Dedifferentiated amniotic fluid mesenchymal stem cell (primary cell): ENCODE measurements around the gene SMAD3.

Source experiments
- DNase-seq: peaks from one replicate; pipeline ENCODE4 v3.0.0-alpha.2; 2016; ENCODE audit errors: extremely low spot score

Gene SMAD3

DNA sequence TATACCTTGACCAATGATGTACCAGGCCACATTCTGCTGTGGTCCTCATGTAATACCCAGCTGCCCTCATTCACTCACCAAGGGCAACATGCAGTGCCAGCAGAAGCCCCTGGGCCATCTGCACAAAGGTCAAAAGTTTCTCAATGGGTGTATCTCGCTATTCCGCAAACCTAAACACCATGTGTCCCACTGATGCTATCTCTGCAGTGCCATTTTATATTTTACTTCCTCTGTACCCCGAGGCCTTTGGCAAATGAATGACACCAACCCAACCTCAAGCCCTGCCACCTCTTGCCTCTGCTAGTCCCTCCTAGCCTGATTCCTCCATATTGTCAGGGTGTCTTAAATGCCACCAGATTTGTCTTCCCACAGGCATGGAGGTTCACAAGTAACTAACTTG lies 129.9 kb downstream of the SMAD3 start:
- DNase-seq = no peak

DNA sequence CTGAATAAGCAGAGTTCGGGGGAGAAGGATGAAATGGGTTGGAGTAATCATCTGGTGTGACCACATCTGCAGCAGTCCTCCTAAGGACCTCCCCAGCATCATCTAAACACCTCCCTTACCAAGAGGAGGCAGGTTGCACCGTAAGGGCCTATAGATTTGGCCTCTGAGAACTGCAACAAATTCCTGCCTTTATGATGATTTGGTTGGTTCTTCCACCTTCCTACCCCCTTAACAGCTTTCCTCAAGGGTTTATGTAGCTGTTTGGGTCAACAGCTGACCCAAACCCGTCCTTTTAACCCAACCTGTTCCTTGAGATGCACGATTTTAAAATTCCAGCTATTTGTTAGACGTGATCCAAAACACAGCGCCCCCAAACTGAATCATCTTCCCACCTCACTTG lies 130.8 kb downstream of the SMAD3 start:
- DNase-seq = no peak

DNA sequence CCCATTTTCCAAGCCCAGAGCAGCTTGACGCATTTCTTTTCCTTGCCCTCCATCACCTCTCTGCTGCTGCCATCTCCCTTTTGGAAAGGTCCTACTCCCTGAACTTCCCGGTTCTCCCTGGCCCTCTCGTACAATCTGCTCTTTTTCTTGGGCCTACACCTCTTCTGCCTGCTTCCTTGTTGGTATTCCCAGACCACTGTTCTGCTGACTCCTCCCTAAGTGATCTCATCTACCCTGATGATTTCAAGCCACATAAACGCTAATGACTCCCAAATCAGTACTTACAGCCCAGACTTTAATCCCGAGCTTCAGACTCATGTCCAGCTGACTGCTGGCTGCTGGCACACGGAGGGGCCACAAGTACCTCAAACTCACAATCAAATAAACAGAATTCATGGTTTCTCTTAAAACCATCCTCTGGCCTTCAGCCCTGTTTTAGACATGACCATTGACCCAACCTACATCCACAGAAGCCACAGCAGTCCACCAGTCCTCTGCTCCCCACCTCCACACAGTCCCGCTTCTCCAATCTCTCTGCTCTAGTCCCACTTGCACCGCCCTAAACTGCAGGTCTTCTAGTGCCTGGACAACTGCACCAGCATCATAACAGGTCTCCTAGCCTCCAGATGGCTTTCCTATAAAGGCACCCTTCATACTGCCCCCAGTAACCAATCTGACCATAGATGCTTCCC lies 131.4 kb downstream of the SMAD3 start:
- DNase-seq = peak; percentile 38

DNA sequence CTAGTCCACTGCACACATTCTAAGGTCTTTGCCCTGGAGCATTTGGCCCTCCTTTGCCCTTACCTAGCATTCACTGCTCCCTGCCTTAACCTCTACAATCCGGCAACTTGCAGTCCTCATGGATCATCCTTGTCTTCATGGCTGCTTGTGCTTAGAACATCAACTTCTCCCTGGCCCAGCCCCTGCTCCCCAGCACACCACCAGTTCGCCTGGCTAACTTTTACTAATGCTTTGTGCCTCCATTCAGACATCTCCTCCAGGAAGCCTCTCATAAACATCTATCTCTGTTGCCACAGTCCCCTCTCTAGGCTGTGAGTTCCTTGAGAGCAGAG lies 131.9 kb downstream of the SMAD3 start:
- DNase-seq = no peak

DNA sequence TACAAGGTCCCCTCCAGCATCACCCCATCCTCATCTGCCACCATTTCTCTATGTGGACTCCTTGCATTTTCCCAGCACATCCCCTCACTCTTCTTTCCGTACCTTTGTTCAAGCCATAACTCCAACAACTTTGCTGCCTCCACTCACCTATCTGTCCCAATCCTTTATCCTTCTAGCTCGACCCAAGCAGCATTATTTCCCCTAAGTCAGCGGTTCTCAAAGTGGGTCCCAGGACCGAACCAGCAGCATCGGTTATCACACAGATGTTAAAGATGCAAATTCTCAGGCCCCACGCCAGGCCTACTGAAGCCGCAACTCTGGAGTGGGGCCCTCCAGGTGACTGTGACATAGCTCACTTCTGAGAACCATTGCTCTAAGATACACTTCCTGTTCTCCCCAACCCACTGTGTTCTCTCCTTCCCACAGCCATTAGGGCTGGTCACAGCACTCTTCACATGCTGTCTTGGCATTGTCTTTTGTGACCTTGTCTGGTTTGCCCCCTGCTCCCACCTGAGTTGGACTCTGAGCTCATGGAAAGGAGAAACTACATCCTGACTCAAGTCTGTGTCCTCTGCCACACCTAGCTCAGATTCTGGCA lies 132.9 kb downstream of the SMAD3 start:
- DNase-seq = no peak

DNA sequence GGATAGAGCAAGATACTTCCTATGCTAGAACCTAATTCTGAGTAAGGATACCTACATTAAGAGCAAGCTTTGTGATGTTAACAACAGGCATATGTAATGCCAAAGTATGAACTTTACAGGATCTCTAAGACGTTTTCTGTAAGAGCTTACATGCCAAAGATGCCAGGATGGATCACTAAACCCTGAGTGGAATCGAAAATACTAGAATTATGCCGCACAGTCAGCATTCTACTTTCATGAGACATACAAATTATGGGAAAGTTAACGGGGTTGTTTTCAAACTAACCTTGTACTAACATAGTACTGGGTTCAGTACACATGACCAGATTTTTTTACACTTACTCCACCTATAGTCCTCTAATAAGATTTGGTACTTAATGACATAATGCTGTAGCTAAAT lies 134.0 kb downstream of the SMAD3 start:
- DNase-seq = no peak

DNA sequence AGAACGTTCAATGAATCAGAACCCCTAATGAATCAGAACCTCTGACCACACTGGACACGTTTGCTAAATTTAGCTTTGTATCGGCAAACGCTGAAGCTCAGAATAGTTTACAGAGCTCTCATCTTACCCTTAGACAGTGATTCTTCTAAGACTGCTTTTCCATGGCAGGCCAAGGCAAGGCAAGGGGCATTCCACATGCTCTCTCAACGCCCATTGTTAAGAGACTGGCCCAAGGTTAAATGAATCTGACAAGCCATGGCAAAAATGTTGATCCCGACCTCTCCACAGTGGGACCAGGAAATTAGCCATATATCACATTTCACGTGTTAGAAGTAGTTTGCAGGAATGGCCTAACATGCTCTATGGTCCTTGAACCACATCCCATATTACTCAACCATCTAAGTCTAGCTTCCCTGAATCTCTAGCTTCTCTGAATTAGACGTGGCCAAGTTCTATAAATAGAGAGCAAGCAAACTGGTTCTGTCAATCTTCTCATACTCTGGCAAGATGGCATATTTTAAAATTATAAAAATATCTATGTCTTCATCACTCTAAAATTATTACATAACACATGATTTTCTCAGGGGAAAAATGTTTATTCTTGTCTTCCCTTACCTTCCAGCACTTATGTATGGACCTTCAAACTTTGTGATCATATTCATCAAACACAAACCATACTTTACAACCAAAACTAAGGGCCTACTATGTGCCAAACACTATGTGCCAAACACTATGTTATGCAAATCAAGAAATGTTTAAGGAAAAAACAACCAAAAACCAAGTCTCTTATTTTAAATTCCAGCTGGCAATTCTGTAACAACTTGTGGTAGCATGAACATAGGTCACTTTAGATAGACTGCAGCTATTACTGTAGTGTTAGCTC lies 134.7 kb downstream of the SMAD3 start:
- DNase-seq = peak; percentile 68

DNA sequence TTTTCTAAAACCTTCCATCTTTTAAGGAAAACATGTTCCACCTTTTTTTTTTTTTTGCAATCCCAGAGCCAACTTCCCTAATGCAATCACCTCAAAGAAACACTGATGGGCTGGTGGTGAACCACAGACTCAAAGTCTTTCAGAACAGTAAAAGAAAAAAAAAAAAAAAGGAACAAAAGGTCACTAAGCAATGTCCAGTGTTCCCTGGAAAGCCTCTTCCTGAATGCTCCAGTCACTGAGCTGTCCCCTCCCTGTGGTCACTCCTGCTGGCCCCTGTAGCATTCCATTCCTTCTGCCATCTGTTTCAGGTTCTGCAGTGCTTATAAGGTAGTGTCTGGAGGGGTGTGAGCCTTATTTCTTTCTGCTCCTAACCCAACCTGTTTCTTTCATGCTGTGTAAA lies 135.7 kb downstream of the SMAD3 start:
- DNase-seq = no peak

DNA sequence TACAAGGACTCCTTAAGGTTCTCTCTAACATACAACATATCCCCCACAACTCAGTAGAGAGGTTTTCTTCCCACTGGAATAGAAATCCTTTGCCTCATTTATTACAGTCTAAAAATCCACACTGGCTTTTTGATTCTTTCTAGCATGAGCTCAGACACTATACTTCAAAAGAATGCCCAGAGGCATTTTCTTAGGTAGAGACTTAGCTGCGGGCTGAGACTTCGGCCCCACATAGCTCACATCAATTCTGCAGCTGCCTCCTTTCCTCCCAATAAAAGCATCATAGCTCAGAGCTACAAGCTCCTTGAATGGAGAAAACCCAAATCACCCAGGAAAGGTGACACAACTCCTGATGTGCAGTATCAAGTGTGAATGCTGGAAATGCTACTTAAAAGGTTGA lies 136.7 kb downstream of the SMAD3 start:
- no peak for DNase-seq

DNA sequence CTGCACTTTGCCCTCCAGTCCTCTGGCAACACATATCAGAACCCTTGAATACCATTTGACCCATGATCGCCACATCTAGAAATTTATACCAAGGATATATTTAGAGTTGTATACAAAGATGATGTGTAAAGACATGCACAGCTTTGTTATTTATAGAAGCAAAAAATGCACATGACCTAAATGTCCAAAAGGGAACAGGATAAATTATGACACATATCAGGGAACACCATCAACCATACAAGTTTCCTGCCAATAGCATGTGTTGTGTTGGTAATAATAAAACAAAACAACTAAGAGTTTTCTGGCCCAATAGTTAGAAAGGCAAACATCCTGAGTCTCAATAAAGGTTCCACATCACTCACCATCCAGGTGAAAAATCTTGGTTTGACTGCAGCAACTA lies 137.6 kb downstream of the SMAD3 start:
- DNase-seq = no peak

DNA sequence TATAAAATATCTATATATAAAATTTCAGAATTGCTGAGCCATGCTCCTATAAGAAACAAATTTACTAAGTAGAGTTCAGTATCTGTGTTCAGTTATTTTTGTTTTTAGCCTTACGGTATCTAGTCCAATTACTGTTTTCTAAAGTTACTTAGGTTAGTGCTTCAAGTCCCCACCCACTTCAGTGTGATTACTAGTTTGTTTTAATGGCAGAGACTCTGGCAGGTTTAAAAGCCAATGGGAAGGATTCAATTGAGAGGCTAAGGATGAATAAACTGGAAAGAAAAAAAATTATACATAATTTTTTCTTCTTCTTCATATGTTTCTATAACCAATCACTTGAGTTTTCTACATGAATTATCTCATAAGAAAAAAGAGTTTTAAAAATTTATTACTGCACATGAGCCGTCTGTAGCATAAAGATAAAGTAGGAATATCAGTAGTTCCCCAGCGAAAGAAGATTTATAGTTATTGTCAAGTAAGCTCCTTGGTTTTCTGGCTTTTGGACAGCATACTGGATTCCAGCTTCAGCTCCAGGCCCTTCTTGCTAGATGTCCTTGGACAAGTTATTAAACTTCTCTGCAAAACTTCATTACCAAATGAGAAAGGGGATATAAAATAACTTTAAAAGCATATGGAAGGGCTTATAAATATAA lies 142.3 kb downstream of the SMAD3 start:
- no peak for DNase-seq

DNA sequence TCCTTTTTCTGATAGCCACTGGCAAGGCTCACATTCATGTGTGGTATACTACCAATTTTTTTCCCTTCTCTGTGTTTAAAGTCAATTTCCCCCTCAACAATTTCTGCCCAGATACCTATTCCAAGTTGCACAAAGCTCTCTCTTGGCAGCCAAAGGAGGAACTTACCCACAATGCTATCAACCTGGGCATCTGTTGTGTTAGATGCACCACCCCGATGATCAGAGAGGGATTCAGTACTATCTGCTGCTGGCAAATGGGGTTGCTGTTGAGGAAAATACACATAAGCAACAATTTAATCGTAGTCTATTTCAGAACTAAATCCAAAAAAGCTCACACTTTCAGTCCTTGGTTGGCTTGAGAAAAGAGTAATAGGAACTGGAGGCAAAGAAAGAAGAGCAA lies 143.0 kb downstream of the SMAD3 start:
- no peak for DNase-seq

DNA sequence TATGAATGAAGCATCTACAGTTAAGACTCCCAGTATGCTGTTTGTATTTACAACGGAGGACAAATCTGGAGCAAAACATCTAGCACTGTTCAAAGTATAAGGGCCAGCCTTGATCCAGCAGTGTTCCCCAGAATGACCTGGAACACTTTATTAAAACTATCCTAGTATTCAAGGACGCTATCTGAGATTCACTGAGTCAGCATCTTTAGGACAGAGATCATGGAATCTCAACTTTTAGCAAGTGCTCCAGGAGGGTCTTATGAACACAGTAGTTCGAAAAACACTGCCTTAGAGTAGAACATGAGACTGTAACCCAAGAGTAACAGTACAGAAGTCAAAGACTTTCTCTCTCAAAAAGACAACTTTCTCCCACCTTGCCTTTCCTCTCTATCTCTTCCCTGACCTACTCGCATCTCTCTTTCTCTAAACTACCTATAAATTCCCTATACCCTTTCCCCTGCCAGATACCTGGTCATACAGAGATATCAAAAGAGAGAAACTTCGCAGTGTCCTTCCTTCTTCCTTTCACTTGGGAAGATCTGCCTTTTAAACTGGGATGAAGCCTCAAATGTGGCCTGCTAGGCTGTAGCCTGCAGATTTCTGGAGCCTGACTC lies 145.3 kb downstream of the SMAD3 start:
- no peak for DNase-seq

DNA sequence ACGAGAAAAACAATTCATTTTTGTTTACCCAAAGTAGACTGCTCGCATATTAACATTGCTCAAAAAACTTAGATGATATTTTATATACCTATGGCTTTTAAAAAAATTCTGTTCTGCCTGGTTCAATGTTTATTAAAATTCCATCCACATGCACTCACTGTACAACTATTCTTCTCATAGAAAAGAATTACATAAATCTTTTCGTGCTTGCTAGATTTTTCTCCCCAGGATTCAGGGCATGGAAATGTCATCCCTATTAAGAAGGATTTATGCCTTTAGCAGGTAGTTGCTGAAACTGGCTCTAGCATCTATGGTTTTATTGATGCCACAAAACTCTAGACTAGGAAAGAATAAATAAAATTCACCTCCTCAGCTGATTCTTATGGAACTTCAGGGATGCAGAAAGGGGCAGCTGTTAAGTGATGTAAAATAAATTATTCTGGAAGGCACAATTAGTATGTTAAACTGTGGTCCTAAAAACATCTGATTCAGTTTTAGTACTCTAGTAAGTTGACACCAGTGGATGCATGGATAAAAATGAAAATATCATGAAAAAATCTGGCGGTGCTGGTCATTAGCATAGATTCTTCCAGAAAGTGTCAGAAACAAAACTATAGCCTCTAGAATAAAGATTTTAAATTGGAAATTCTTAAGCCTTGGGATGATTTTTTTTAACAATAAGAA lies 147.4 kb downstream of the SMAD3 start:
- DNase-seq = peak; percentile 16

DNA sequence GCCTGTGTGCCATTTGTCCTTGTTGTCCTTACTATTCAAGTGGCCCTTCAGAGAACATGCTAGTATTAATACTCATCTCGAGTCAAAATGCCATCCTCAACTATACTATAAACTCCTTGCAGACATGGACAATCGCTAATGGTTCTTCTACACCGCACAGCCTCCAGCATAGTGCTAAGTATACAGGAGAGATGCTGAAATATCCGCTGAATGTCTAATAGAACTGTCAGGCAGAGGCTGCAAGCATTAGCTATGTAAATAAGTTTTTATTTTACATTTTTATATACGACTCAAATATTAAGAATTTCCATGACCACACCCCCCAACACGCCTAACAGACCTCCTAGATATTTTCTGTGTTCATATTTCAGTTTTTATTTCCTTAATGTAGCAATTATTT lies 149.7 kb downstream of the SMAD3 start:
- DNase-seq = no peak

DNA sequence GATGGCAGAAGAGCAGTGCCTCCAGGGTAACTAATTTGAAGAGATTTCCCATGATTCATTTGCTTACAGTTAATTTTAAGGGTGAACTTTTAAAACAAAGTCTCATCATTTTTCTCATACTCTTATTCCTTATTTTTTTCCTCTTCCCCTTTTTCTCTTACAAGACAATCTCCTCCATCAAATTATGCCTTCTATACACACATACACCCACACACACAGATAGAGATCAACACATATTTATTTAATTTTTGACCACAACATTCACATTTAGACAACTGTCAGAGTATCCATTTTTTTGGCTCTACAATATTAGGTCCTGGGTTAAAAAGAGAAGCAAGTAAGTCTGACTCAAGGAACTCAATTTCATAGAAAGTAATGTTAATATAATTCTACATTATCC lies 151.5 kb downstream of the SMAD3 start:
- no peak for DNase-seq

DNA sequence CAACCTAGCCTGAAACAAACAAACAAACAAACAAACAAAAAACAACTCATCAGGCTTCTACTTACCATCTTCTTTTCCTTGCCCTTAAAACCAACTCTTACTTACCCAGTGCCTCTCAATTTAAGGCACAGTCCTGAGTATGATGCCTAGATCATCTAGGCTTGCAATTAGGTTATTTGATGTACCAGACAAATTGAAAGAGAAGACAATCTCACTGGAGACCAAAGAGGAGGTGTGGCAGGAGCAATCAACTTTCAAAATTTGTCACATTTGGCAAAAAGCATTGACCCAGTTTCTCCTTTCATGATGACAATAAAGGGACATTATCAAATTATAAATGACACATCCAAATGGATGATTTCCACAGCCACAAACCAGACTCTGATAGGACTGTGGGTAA lies 153.0 kb downstream of the SMAD3 start:
- no peak for DNase-seq

DNA sequence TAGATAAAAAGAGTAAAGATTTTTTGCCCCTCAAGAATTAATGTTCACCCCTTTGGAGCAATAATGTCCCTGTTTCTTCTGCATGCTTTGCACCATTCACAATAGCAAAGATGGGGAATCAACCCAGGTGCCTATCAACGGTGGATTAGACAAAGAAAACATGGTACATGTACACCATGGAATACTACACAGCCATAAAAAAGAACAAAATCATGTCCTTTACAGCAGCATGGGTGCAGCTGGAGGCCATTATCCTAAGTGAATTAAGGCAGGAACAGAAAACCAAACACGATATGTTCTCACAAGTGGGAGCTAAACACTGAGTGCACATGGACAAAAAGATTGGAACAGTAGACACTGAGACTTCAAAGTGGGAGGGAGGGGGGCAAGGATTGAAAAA lies 153.9 kb downstream of the SMAD3 start:
- DNase-seq = no peak

DNA sequence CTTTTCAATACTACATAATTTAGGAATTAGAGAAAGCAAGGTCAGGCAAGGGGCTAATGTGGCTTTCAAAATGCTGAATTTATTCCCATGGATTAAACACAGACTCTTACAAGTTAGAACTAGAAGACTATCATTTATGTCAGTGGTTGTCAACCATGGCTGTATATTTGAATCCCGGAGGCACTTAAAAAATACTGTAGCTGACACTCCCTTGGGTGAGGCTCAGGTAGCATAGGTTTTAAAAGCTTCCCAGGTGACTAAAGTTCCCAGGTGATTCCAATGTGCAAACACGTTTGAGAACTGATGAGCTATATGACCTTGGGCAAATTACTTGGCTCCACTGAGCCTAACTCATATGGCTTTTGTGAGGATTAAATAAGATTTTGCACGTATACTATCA lies 159.5 kb downstream of the SMAD3 start:
- DNase-seq = no peak

DNA sequence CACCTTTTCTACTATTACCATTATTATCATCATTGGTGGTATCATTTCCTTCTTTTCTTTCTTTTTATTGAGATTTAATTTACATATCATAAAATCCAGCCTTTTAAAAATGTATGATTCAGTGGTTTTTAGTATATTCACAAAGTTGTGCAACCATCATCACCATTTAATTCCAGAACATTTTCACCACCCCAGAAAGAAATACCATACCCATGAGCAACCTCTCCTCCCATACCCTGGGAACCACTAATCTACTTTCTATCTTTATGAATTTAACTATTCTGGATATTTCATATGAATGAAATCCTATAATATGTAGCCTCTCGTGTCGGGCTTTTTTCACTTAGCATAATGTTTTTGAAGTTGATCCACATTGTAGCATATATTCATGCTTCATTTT lies 159.9 kb downstream of the SMAD3 start:
- DNase-seq = peak; percentile 39

DNA sequence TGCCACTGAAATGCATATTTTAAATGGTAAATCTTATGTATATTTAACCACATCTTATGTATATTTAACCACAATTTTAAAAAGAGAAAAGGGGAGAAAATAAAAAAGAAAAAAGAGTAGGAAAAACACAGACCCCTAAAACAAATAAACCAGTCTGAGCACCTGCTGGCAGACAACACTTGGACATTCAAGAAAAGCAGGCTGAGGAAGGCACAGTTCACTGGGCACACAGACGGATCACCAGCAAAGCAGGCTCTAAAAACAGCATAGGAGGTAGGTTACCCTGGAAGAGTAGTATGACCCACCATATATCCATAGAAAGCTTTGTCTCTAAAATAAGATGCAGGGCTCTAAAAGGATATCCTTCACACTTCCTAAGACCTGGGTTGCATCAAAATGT lies 162.0 kb downstream of the SMAD3 start:
- DNase-seq = no peak

DNA sequence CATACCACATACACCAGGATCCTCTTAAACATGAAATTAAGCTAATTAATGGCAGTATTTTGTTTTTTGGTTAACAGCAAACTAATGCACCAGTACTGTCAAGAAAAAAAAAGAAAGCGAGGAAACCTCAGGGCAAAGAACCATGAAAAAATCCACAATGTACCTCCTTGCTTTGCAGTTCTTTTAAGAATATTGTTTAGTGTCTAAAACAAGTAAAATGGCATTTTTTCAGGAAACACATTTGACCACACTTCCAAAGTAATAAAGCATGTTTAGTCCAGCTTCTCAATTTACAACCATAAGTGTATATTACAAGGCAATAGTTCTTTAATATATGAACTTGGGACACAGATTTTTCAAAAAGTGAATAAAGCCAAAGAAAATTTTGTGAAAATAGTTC lies 162.4 kb downstream of the SMAD3 start:
- DNase-seq = no peak
